ENCODE results near the gene FPR1. TPM values are rescaled to one million over a fixed set of nuclear protein-coding genes. Genes with fewer than 3 reads are reported as not detected.

Gene FPR1
- total and polyA plus RNA-seq, 7 donors, result 0.45 to 6.7 (median 2.1) TPM

DNA sequence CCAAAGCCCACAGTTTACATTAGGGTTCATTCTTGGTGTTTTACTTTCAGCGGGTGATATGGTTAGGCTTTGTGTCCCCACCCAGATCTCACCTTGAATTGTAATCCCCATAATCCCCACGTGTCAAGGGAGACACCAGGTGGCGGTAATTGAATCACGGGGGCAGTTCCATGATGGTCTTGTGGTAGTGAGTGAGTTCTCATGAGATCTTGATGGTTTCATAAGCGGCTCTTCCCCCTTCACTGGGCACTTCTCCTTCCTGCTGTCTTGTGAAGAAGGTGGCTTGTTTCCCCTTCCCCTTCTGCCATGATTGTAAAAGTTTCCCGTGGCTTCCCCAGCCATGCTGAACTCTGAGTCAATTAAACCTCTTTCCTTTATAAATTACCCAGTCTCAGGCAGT is 21.3 kb upstream of the FPR1 start:
- H3K9me3 ChIP-seq, result no peaks in the 10 kb centered on the region
- H3K27ac ChIP-seq, result no peak overlapping the region
- H3K4me1 ChIP-seq, result no peaks in the 10 kb centered on the region
- ATAC-seq (no peak), DNase-seq (no peak)
- H3K27me3 ChIP-seq (ENCODE audit: insufficient read depth in 3 of 3, low read length in 2 of 3), result peaks cover 0 to 4% (median 0%) of the 10 kb centered on the region in 3 donors
- intact Hi-C loops (cut with DNase I), result no loop called here
- no peaks in the 10 kb centered on the region for H3K36me3 ChIP-seq (ENCODE audit: insufficient read depth in 1 of 2, low read depth in 1 of 2)
- 52 to 63% (median 57%) methylated on average over 6 of the region's 6 CpGs for WGBS, 3 donors
- H3K4me3 ChIP-seq, result no peak overlapping the region
- TF ChIP-seq, protein P1, sequence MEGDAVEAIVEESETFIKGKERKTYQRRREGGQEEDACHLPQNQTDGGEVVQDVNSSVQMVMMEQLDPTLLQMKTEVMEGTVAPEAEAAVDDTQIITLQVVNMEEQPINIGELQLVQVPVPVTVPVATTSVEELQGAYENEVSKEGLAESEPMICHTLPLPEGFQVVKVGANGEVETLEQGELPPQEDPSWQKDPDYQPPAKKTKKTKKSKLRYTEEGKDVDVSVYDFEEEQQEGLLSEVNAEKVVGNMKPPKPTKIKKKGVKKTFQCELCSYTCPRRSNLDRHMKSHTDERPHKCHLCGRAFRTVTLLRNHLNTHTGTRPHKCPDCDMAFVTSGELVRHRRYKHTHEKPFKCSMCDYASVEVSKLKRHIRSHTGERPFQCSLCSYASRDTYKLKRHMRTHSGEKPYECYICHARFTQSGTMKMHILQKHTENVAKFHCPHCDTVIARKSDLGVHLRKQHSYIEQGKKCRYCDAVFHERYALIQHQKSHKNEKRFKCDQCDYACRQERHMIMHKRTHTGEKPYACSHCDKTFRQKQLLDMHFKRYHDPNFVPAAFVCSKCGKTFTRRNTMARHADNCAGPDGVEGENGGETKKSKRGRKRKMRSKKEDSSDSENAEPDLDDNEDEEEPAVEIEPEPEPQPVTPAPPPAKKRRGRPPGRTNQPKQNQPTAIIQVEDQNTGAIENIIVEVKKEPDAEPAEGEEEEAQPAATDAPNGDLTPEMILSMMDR (IDR thresholded peaks at IDR 0.05), result no peak

DNA sequence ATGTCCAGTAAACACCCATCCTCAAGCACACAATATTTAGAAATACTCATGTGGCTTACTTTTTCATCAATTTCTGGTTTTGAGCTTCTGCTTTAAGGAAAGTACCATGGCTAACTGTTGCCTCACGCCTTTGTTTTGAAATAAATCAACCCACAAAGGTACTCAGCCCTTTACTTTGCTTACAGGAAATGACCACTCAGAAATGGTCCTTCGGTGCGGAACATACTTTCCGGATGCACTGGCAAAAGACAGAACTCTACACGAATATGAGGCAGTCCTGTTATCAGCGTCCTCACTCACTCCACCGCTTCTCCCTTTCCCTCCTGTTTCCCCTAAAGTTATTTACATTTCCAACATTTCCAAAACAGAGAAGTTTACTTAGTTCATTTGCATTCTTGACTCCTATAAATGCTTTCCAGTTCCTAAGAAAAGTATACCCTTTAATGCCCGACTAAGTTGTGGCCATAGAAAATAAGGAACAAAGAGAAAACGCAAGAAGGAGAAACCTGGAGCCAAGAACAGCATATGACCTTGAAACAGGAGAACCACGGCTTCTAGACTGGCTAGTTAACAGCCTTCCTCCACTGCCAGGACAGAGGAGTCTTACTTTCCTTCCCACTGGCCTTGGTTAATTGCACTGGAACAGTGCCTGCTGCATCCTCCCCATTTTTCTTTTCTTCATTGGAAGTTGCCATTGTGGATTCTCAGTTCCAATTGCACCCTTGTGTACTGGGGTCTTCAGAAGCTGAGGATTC is 19.9 kb upstream of the FPR1 start:
- Histone ChIP-seq H3K4me1 (no peaks in the 10 kb centered on the region), H3K27me3 (ENCODE audit: insufficient read depth in 3 of 3, low read length in 2 of 3) (peaks cover 0 to 4% (median 0%) of the 10 kb centered on the region in 3 donors), H3K27ac (no peak overlapping the region), H3K36me3 (ENCODE audit: insufficient read depth in 1 of 2, low read depth in 1 of 2) (no peaks in the 10 kb centered on the region), H3K4me3 (no peak overlapping the region), H3K9me3 (no peaks in the 10 kb centered on the region)
- 57 to 67% (median 67%) methylated on average over 10 of the region's 10 CpGs for WGBS, 3 donors
- ATAC-seq, result no peak
- TF ChIP-seq, protein P1 (IDR thresholded peaks at IDR 0.05), result no peak
- intact Hi-C loops (cut with DNase I), result no loop called here
- no peak for DNase-seq

DNA sequence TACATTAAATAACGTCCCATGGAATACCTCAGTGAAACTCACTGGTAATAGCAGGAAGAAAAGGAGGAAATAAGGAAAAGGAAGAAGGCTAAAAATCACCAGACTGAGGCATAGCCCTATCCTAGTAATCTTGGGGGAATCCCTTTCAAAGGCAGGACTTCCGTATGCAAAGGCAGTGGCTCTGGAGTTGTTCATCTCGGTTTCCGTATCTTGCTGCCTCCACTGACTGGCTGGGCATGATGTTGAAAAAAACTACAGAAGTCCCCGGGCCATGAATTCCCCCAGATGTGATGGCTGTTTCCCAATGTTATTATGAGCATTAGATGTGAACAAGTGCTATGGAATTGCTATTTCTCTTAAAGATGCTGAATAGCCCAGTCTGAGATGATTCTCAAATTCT is 14.8 kb upstream of the FPR1 start:
- Histone ChIP-seq H3K4me1 (no peaks in the 10 kb centered on the region), H3K4me3 (no peak overlapping the region), H3K27ac (no peak overlapping the region), H3K27me3 (ENCODE audit: insufficient read depth in 3 of 3, low read length in 2 of 3) (peaks cover 0 to 8% (median 3%) of the 10 kb centered on the region in 3 donors), H3K9me3 (no peaks in the 10 kb centered on the region), H3K36me3 (ENCODE audit: insufficient read depth in 1 of 2, low read depth in 1 of 2) (no peaks in the 10 kb centered on the region)
- TF ChIP-seq, protein P1 (IDR thresholded peaks at IDR 0.05), result no peak
- DNase-seq (no peak), ATAC-seq (no peak)
- 55 to 62% (median 60%) methylated on average over 5 of the region's 5 CpGs for WGBS, 3 donors
- intact Hi-C loops (cut with DNase I), result no loop called here

DNA sequence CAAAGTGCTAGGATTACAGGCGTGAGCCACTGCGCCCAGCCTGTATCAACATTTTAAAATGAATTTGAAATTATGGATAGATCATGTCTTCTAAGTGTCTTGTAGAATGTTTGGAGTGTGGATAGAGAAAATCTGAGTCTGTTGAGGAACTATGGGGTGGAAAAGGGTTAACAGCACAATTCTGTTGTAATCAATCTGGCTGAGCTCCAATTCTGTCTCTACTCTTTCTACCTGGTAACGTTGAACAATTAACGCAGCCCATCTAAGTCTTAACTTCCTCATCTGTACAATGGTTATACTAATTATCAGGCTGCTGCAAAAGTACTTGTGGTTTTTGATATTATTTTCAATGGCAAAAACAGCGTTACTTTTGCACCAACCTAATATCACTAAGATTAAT is 13.4 kb upstream of the FPR1 start:
- no peak for ATAC-seq
- no peaks in the 10 kb centered on the region for H3K36me3 ChIP-seq (ENCODE audit: insufficient read depth in 1 of 2, low read depth in 1 of 2)
- H3K4me1 ChIP-seq, result no peaks in the 10 kb centered on the region
- H3K27ac ChIP-seq, result no peak overlapping the region
- DNase-seq, result no peak
- no peak overlapping the region for H3K4me3 ChIP-seq
- peaks cover 0 to 4% (median 3%) of the 10 kb centered on the region in 3 donors for H3K27me3 ChIP-seq (ENCODE audit: insufficient read depth in 3 of 3, low read length in 2 of 3)
- TF ChIP-seq, protein P1 (IDR thresholded peaks at IDR 0.05), result no peak
- intact Hi-C loops (cut with DNase I), result no loop called here
- WGBS, 3 donors, result 46 to 58% (median 46%) methylated on average over 5 of the region's 5 CpGs
- no peaks in the 10 kb centered on the region for H3K9me3 ChIP-seq

DNA sequence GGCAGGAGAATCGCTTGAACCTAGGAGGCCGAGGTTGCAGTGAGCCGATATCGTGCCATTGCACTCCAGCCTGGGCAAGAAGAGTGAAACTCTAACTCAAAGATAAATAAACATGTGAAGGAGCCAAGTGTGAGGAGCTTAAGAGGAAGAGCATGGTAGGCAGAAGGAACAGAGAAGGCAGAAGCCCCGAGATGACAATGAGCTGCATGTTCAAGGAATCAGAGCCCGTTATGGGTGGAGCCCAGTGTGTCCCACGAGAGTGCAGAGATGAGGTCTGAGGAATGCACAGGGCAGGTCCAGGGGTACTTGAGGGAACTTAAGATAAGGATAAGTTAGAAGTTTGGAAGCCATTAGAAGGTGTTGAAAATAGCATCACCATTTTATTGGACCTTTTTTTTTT is 10.0 kb upstream of the FPR1 start:
- Histone ChIP-seq H3K27ac (no peak overlapping the region), H3K4me1 (no peaks in the 10 kb centered on the region), H3K27me3 (ENCODE audit: insufficient read depth in 3 of 3, low read length in 2 of 3) (peaks cover 0 to 4% (median 3%) of the 10 kb centered on the region in 3 donors), H3K4me3 (no peak overlapping the region), H3K9me3 (no peaks in the 10 kb centered on the region), H3K36me3 (ENCODE audit: insufficient read depth in 1 of 2, low read depth in 1 of 2) (no peaks in the 10 kb centered on the region)
- DNase-seq, result no peak
- intact Hi-C loops (cut with DNase I), result no loop called here
- no peak for ATAC-seq
- TF ChIP-seq, protein P1 (IDR thresholded peaks at IDR 0.05), result no peak
- 82 to 83% (median 83%) methylated on average over 7 of the region's 7 CpGs for WGBS, 3 donors
